OCI-LY3 (cell line): Measurements from ENCODE around the gene GZMM.

ENCODE experiments used
- EZH2phosphoT487 ChIP-seq: fragments of 200-600 bp; shearing (Covaris generic); IDR thresholded peaks from 2 replicates; pipeline ENCODE4 v1.6.1; 2018; ENCODE audit warnings: antibody characterized with exemption, mixed run types, low read depth
- TF ChIP-seq, protein P1 (sequence below): fragments of 200-600, 300-600 bp; sonication (generic); IDR thresholded peaks from 2 replicates; pipeline ENCODE4 v1.5.1; 2014; ENCODE audit warnings: antibody characterized with exemption, low read length, low read depth

DNA sequence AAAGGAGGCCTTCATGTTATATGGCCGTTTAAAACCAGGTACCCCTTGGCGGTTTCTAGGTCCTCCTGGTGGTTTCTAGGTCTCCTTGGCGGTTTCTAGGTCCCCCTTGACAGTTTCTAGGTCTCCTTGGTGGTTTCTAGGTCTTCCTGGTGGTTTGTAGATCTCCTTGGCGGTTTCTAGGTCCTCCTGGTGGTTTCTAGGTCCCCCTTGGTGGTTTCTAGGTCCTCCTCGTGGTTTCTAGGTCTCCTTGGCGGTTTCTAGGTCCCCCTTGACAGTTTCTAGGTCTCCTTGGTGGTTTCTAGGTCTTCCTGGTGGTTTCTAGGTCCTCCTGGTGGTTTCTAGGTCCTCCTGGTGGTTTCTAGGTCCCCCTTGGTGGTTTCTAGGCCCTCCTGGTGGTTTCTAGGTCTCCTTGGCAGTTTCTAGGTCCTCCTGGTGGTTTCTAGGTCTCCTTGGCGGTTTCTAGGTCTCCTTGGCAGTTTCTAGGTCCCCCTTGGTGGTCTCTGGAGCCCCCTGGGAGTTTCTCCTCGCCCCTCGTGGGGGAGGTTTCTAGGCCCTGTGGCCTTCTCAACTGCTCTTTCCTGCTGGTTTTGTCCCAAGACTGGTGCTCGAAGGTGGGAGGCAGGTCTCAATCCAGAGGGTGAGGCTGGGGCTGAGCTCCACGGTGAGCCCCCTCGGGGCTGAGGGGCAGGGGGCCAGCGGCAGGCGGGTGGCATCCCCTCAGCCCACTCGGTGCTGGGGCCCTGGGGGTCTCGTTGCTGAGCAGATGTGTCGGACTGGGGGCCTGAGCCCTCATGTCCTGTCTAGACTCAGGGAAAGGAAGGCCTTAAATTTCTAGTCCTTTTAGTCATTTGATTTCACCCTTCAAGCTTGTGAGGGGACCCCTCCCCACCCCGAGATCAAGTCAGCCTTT, 53.8 kb downstream of the GZMM start:
- TF ChIP-seq, protein P1, sequence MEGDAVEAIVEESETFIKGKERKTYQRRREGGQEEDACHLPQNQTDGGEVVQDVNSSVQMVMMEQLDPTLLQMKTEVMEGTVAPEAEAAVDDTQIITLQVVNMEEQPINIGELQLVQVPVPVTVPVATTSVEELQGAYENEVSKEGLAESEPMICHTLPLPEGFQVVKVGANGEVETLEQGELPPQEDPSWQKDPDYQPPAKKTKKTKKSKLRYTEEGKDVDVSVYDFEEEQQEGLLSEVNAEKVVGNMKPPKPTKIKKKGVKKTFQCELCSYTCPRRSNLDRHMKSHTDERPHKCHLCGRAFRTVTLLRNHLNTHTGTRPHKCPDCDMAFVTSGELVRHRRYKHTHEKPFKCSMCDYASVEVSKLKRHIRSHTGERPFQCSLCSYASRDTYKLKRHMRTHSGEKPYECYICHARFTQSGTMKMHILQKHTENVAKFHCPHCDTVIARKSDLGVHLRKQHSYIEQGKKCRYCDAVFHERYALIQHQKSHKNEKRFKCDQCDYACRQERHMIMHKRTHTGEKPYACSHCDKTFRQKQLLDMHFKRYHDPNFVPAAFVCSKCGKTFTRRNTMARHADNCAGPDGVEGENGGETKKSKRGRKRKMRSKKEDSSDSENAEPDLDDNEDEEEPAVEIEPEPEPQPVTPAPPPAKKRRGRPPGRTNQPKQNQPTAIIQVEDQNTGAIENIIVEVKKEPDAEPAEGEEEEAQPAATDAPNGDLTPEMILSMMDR = no peak
- no peak for TF ChIP-seq EZH2phosphoT487
